Cerebellar nuclear complex (tissue), 1 donor: ENCODE results near the gene RANBP17.

Experiments used
- DNase-seq, 2 experiments: peaks; one replicate each; lab custom pipeline; 2025; lab: John Stamatoyannopoulos, UW

The RANBP17 gene

GRCh38 chr5:171092194-171092593, 230.4 kb downstream of the RANBP17 start:
- no peak for DNase-seq

- no peak for DNase-seq
These were observed 231.8 kb downstream of the RANBP17 start for GRCh38 chr5:171093598-171093997.

GRCh38 chr5:171094356-171094755, 232.5 kb downstream of the RANBP17 start:
- DNase-seq: no peak

GRCh38 chr5:171102877-171103610, 241.2 kb downstream of the RANBP17 start:
- no peak for DNase-seq

GRCh38 chr5:171107669-171108068, 245.9 kb downstream of the RANBP17 start:
- no peak for DNase-seq

- DNase-seq: no peak
These were observed 253.7 kb downstream of the RANBP17 start for GRCh38 chr5:171115519-171115918.

- no peak for DNase-seq
These were observed 254.9 kb downstream of the RANBP17 start for GRCh38 chr5:171116719-171117118.

GRCh38 chr5:171120986-171121622, 259.3 kb downstream of the RANBP17 start:
- no peak for DNase-seq

- DNase-seq: no peak
These were observed 259.8 kb downstream of the RANBP17 start for GRCh38 chr5:171121638-171122037.

- DNase-seq: no peak
These were observed 260.6 kb downstream of the RANBP17 start for GRCh38 chr5:171122372-171122771.

- no peak for DNase-seq
These were observed 261.6 kb downstream of the RANBP17 start for GRCh38 chr5:171123417-171123816.

GRCh38 chr5:171127314-171127713, 265.5 kb downstream of the RANBP17 start:
- no peak for DNase-seq

GRCh38 chr5:171128136-171128535, 266.3 kb downstream of the RANBP17 start:
- no peak for DNase-seq

GRCh38 chr5:171129308-171129707, 267.5 kb downstream of the RANBP17 start:
- DNase-seq: no peak

- no peak for DNase-seq
These were observed 269.7 kb downstream of the RANBP17 start for GRCh38 chr5:171131497-171131896.

- no peak for DNase-seq
These were observed 276.1 kb downstream of the RANBP17 start for GRCh38 chr5:171137768-171138525.

- DNase-seq: no peak
These were observed 277.4 kb downstream of the RANBP17 start for GRCh38 chr5:171139227-171139626.

GRCh38 chr5:171142617-171143016, 280.8 kb downstream of the RANBP17 start:
- no peak for DNase-seq

- no peak for DNase-seq
These were observed 281.4 kb downstream of the RANBP17 start for GRCh38 chr5:171143171-171143570.

- DNase-seq: no peak
These were observed 282.1 kb downstream of the RANBP17 start for GRCh38 chr5:171143926-171144325.

- no peak for DNase-seq
These were observed 287.5 kb downstream of the RANBP17 start for GRCh38 chr5:171149333-171149732.

GRCh38 chr5:171149772-171150171, 288.0 kb downstream of the RANBP17 start:
- DNase-seq: no peak

GRCh38 chr5:171152382-171152781, 290.6 kb downstream of the RANBP17 start:
- no peak for DNase-seq
